ENCODE measurements around the gene TSHZ2.

TSHZ2 gene

GRCh38 chr20:52996130-52996529 is 24.0 kb downstream of the TSHZ2 start:
- no peak for TF ChIP-seq CTCF (IDR thresholded peaks at IDR 0.05)
- no peak overlapping the region for H3K4me3 ChIP-seq
- DNase-seq (ENCODE audit: low spot score), result no peak
- H3K27ac ChIP-seq, result no peak overlapping the region

GRCh38 chr20:52996658-52997057 is 24.5 kb downstream of the TSHZ2 start:
- TF ChIP-seq CTCF (IDR thresholded peaks at IDR 0.05), result no peak
- Histone ChIP-seq H3K4me3 (no peak overlapping the region), H3K27ac (no peak overlapping the region)
- no peak for DNase-seq (ENCODE audit: low spot score)

- Histone ChIP-seq H3K4me3 (no peak overlapping the region), H3K27ac (no peak overlapping the region)
- TF ChIP-seq CTCF (IDR thresholded peaks at IDR 0.05), result no peak
- no peak for DNase-seq (ENCODE audit: low spot score)
These were observed 26.1 kb downstream of the TSHZ2 start for GRCh38 chr20:52998268-52998667.

- no peak for TF ChIP-seq CTCF (IDR thresholded peaks at IDR 0.05)
- Histone ChIP-seq H3K4me3 (no peak overlapping the region), H3K27ac (no peak overlapping the region)
- DNase-seq (ENCODE audit: low spot score), result no peak
These were observed 26.9 kb downstream of the TSHZ2 start for GRCh38 chr20:52999040-52999439.

- no peak for TF ChIP-seq CTCF (IDR thresholded peaks at IDR 0.05)
- no peak for DNase-seq (ENCODE audit: low spot score)
- Histone ChIP-seq H3K4me3 (no peak overlapping the region), H3K27ac (peak overlapping the region in 1 of 2 donors; percentile 21)
These were observed 29.5 kb downstream of the TSHZ2 start for GRCh38 chr20:53001498-53002301.

- DNase-seq (ENCODE audit: low spot score), result no peak
- TF ChIP-seq CTCF (IDR thresholded peaks at IDR 0.05), result no peak
- no peak overlapping the region for H3K4me3 ChIP-seq
- H3K27ac ChIP-seq, result no peak overlapping the region
These were observed 30.6 kb downstream of the TSHZ2 start for GRCh38 chr20:53002786-53003185.

Measured in coronary artery (tissue), 2 donors.